Mucosa of rectum (tissue), 2 donors: Measurements from ENCODE around the gene FAM32A.

Experiments used
- H3K27ac ChIP-seq, 2 donors: one replicate each; pipeline ENCODE4 v1.7.0; 2013; ENCODE audit warnings: inconsistent platforms in 2 of 2, low read depth in 2 of 2, low read length in 2 of 2
- H3K27me3 ChIP-seq, 2 donors: one replicate each; pipeline ENCODE4 v1.7.0; 2013; ENCODE audit warnings: low read length in 2 of 2; ENCODE audit not compliant: control insufficient read depth in 2 of 2, insufficient read depth in 2 of 2
- H3K36me3 ChIP-seq, 2 donors: one replicate each; pipeline ENCODE4 v1.7.0; 2013; ENCODE audit warnings: low read length in 2 of 2; ENCODE audit not compliant: control insufficient read depth in 2 of 2, insufficient read depth in 2 of 2
- H3K4me1 ChIP-seq, 2 donors: one replicate each; pipeline ENCODE4 v1.7.0; 2013; ENCODE audit warnings: low read length in 2 of 2, mild to moderate bottlenecking in 1 of 2; ENCODE audit not compliant: control insufficient read depth in 2 of 2, insufficient read depth in 2 of 2
- H3K4me3 ChIP-seq, 2 donors: one replicate each; pipeline ENCODE4 v1.7.0; 2013; ENCODE audit warnings: low read length in 2 of 2
- H3K9ac ChIP-seq, 2 donors: one replicate each; pipeline ENCODE4 v1.7.0; 2013; ENCODE audit warnings: low read length in 2 of 2, low read depth in 1 of 2, mild to moderate bottlenecking in 1 of 2
- H3K9me3 ChIP-seq, 2 donors: one replicate each; pipeline ENCODE4 v1.7.0; 2013; ENCODE audit warnings: low read length in 2 of 2; ENCODE audit not compliant: control insufficient read depth in 2 of 2
- donor health status: healthy.
- donor health status: Normal muscosa, but diverticular disease.

FAM32A gene

DNA sequence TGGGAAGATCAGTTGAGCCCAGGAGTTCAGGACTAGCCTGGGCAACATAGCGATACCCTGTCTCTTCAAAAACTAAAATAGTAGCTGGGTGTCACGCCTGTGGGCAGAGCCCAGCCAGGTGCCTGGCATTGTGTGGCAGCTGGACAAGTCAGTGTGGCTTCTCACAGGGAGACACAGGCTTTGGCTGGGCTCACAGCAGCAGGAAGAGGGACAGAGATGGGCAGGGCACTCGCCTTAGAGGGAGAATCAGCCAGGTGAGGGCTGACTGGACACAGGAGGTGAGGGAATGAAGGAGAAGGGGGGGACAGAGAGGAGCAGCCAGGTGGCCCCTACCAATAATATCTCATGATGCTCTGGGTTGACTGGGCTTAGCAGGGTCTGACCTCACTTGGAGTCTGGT lies 3.3 kb downstream of the FAM32A start:
- Histone ChIP-seq H3K4me1 (peaks cover 4 to 13% of the 10 kb centered on the region in 2 donors), H3K36me3 (peaks cover 36 to 45% of the 10 kb centered on the region in 2 donors), H3K4me3 (no peak overlapping the region), H3K9ac (no peak overlapping the region), H3K27ac (no peak overlapping the region), H3K9me3 (no peaks in the 10 kb centered on the region), H3K27me3 (no peaks in the 10 kb centered on the region)

DNA sequence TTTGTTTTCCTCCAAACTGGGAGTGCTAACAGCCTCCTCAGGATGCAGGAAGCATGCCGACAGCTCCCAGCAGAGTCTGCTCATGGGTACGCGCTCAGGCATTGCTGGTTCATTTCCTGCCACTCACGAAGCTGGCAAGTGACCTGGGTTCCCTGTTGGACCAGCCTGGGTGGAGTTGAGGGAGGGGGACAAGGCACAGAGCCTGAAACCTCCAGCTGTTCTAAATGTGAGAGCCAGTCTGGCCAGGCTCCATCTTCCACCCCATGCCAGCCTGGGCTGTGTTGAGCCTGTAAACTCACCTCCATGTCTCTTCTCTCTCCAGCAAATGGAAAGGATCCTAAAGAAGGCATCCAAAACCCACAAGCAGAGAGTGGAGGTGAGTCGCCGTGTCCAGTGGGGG lies 5.0 kb downstream of the FAM32A start:
- Histone ChIP-seq H3K27me3 (no peaks in the 10 kb centered on the region), H3K27ac (no peak overlapping the region), H3K4me3 (no peak overlapping the region), H3K36me3 (peaks cover 36 to 45% of the 10 kb centered on the region in 2 donors), H3K9me3 (no peaks in the 10 kb centered on the region), H3K9ac (no peak overlapping the region), H3K4me1 (peaks cover 4 to 13% of the 10 kb centered on the region in 2 donors)

DNA sequence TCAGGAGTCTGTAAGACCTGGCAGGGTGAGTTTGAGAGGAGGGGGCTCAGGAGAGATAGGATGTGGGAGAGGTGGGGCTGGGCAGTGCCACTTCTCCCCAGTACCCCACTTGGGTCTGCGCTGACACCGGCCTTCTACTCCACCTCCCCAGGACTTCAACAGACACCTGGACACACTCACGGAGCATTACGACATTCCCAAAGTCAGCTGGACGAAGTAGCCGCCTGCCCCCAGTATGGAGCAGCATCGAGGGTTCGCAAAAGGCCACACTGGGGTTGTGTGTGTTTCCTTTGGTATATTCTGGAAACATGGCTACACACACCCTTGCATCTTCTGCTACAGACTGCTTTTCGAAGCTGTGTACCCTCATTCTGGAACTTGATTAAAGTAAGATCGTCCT lies 5.5 kb downstream of the FAM32A start:
- Histone ChIP-seq H3K36me3 (peaks cover 36 to 45% of the 10 kb centered on the region in 2 donors), H3K9me3 (no peaks in the 10 kb centered on the region), H3K27me3 (no peaks in the 10 kb centered on the region), H3K4me1 (peaks cover 5 to 12% of the 10 kb centered on the region in 2 donors), H3K9ac (no peak overlapping the region), H3K4me3 (no peak overlapping the region), H3K27ac (no peak overlapping the region)

DNA sequence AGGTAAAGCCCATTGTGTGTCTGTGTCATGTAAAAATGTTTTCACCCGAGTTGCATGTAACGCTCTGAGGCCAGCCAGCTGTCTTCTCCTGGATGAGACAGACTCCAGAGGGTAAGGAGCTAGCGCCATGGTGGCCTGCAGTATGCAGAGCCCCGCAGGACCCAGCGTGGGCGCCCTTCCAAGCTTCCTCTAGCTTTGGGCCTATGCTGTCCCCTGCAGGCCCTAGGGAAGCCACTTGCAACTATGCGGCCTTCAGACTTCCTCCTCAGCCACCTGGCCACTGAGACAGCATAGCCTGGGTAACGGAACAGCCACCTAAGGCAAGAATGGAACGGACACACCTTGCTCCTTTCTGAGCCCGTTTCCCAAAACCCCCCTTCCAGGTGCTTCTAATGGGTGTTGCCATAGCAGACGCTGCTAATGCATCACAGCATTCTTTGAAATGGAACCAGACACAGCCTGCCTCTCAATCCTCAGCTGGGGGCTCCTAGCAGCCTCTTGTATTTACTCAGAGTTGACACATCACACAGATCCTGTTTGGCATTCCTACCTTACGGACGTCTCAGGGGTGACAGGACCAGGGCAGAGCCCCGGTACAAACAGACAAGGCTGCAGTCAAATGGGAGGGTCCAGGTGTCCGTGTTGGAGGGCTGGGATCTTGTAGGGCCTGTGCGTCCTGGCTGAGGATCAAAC lies 6.2 kb downstream of the FAM32A start:
- H3K9me3 ChIP-seq: no peaks in the 10 kb centered on the region
- H3K27ac ChIP-seq: no peak overlapping the region
- H3K27me3 ChIP-seq: no peaks in the 10 kb centered on the region
- no peak overlapping the region for H3K4me3 ChIP-seq
- no peak overlapping the region for H3K9ac ChIP-seq
- H3K36me3 ChIP-seq: peaks cover 36 to 45% of the 10 kb centered on the region in 2 donors
- H3K4me1 ChIP-seq: peaks cover 5 to 6% of the 10 kb centered on the region in 2 donors

DNA sequence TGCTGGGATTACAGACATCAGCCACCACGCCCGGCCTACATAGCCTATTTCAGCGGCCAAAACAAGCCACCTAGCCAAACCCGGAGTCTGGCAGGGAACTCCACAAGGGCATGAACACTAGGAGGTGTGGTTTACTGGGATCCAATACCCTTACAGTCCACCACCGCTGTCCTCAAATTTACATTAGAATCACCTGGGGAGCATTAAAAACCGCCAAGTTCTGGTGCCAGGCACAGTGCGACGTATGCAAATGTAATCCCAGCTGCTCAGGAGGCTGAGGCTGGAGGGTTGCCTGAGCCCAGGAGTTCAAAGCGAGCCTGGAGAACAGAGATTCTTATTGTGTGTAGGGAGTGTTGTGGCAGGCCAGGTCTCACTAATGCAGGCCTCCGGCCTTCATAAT lies 8.3 kb downstream of the FAM32A start:
- Histone ChIP-seq H3K27me3 (no peaks in the 10 kb centered on the region), H3K36me3 (peaks cover 29 to 35% of the 10 kb centered on the region in 2 donors), H3K9me3 (no peaks in the 10 kb centered on the region), H3K4me3 (no peak overlapping the region), H3K9ac (no peak overlapping the region), H3K27ac (no peak overlapping the region), H3K4me1 (peaks cover 16 to 21% of the 10 kb centered on the region in 2 donors)

DNA sequence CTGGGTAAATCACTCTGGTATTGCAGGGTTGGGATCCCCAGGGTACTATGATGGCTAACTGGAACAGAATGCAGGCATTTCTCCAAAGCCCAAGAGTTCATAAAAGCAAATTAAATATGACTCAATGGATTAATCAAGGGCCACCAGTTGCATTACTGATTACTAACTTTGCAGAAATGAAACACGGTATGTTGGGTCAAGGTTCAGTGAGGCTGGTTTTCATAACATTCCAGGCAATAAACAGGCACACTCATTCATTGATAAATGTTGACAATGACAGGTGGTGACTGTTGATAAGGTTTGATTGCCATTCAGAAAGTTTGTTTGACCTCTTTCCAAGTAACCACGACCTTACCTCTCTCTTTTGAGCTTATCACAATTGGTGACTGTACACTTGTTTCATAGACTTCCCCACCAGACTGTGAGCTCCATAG lies 12.0 kb downstream of the FAM32A start:
- H3K9me3 ChIP-seq: no peaks in the 10 kb centered on the region
- no peaks in the 10 kb centered on the region for H3K27me3 ChIP-seq
- H3K4me1 ChIP-seq: peaks cover 21 to 26% of the 10 kb centered on the region in 2 donors
- H3K36me3 ChIP-seq: peaks cover 1 to 5% of the 10 kb centered on the region in 2 donors
- H3K27ac ChIP-seq: peak overlapping the region; percentile 92 to 97
- H3K9ac ChIP-seq: peak overlapping the region; percentile 81 to 88
- peak overlapping the region; percentile 93 to 95 for H3K4me3 ChIP-seq

DNA sequence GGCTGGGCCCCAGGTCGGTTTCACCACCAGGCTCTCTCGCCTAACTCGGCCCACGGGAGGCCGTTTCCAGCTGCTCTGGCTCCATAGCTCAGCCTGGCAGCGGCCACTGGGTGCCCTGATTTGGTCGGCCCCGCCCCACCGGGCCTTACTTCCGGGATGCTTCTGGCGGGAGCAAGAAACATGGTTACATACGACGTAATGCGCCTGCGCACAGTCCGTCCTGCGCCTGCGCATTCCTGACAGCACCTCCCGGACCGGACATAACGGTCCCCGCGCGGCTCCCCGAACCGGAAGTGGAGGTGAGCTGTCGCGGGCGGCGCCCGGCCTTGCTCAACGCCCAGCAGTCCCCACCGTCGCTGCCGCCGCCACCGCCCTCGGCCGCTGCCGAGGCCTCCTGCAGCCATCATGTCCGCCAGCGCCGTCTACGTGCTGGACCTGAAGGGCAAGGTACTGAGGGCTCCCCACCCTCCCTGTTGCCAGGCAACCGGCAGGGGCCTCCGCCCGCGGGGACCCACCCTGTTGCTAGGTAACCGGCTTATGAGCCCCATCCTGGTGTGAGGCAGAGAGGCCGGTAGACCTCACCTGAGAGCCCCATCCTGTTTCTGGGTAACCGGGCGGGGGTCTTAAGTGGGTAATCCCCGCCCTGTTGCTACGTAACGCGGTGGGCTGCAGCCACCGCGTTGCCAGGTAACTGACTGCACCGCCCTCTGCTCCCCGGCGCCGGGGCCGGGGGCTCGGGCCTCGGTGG lies 12.6 kb downstream of the FAM32A start, which contains the start of gene AP1M1:
Gene AP1M1 (plus strand): TSS at position 290 of the 748 bp plus-strand sequence. CDS start 116 bp downstream, at position 406.
- peaks cover 0 to 7% of the 10 kb centered on the region in 2 donors for H3K36me3 ChIP-seq
- H3K4me3 ChIP-seq: peak within 1 kb of the TSS; percentile 93 to 95
- peak within 1 kb of the TSS; percentile 81 to 88 for H3K9ac ChIP-seq
- H3K9me3 ChIP-seq: no peaks in the 10 kb centered on the region
- peak within 1 kb of the TSS; percentile 92 to 97 for H3K27ac ChIP-seq
- H3K4me1 ChIP-seq: peaks cover 21 to 26% of the 10 kb centered on the region in 2 donors
- no peaks in the 10 kb centered on the region for H3K27me3 ChIP-seq

DNA sequence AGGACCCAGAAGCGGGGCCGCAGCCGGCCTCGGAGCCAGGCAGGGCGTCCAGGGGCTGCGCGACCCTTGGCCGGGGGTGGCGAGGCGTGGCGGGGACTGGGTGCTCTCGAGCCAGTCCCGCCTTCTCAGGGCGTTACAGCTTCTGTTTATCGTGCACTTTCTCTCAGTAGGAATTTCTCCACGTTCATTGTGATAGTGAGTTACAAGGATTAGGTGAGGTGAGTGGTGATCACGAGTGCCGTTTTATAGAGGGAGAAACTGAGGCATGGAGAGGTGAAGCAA lies 13.1 kb downstream of the FAM32A start:
- H3K4me1 ChIP-seq: peaks cover 21 to 26% of the 10 kb centered on the region in 2 donors
- no peaks in the 10 kb centered on the region for H3K27me3 ChIP-seq
- no peaks in the 10 kb centered on the region for H3K9me3 ChIP-seq
- H3K9ac ChIP-seq: peak overlapping the region; percentile 81 to 88
- H3K36me3 ChIP-seq: peaks cover 0 to 11% of the 10 kb centered on the region in 2 donors
- H3K27ac ChIP-seq: peak overlapping the region; percentile 92 to 97
- H3K4me3 ChIP-seq: peak overlapping the region; percentile 93 to 95

DNA sequence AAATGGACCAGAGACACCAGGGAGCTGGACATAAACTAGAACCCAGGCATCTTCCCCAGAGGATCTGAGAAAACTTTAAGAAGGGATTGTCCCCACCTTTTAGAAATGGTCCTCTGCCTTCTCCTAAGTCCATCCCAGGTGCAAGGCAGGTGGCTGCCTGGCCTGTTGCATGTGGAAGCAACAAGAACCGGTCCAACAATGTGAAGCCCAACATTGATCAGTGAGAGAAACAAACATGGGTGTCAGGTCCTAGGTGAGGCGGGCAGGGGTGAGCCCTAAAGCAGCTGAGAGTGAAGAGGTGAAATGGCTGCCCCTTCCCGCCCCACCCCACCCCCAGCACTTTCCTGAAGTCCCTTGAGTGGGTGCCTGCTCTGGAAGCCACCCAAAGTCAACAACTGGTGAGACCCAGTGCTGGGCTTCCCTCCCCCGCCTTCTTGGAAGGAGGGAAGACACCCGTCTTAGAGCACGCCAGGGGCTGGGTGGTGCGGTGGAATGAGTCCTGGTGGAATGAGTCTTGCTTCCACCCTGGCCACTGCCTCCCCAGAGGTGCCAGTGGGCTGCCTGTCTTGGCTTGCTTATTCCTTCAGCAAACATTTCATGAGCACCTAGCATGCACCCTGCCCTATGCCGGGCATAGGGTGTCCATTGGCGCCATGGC lies 14.2 kb downstream of the FAM32A start:
- no peak overlapping the region for H3K9ac ChIP-seq
- peaks cover 21 to 26% of the 10 kb centered on the region in 2 donors for H3K4me1 ChIP-seq
- peaks cover 0 to 17% of the 10 kb centered on the region in 2 donors for H3K36me3 ChIP-seq
- no peaks in the 10 kb centered on the region for H3K27me3 ChIP-seq
- H3K27ac ChIP-seq: no peak overlapping the region
- H3K9me3 ChIP-seq: no peaks in the 10 kb centered on the region
- no peak overlapping the region for H3K4me3 ChIP-seq
